ENCODE results near the gene KDM3A.

KDM3A gene

DNA sequence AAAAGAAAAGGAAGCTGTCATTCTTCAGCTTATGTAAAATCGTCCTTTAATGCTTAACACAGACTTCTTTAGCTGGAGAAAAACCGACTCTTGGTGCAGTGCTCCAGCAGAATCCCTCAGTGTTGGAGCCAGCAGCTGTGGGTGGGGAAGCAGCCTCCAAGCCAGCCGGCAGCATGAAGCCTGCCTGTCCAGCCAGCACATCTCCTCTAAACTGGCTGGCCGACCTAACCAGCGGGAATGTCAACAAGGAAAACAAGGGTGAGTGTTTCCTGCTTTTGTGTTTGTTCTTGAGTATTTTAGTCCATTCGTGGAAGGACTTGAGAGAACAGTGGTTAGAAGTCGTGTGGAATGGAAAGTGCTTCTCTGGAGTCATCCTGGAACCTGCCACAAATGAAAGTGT lies 38.9 kb downstream of the KDM3A start:
- H3K36me3 ChIP-seq: peaks cover 100% of the 10 kb centered on the region in 11 experiments

DNA sequence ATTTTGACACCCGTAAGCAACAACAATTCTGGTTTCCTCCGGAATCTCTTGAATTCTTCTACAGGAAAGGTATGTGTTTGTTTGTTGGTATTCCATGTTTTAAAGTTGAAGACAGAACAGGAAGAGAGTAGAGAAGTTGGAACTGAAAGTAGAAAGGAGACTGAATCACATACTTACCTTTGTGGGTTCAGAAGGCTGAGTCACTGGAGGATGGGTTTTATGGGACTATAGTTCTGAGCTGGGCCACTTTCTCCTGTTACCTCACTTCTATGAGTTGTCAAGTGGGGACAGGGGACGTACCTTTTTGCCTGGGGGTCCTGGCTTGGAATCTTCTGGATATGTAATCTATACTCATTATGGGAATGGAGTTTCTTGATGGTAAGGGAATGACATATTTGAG lies 40.9 kb downstream of the KDM3A start:
- Histone ChIP-seq H3K9ac (no peak overlapping the region), H3K4me2 (no peak overlapping the region), H3K4me3 (no peak overlapping the region), H3K27me3 (no peaks in the 10 kb centered on the region), H3K9me3 (replicated peaks in 1 of 11) (no peaks in the 10 kb centered on the region), H3K36me3 (peaks cover 100% of the 10 kb centered on the region in 11 experiments), H3K4me1 (no peaks in the 10 kb centered on the region), H3K27ac (no peak overlapping the region), H4K20me1 (peaks cover 0 to 74% (median 0%) of the 10 kb centered on the region in 11 experiments; a peak in 5 of 22 replicates)
- TF ChIP-seq Cebpa-rat (IDR thresholded peaks at IDR 0.05): no peak

More for the DNA sequence above, 38.9 kb downstream of the KDM3A start:
- no peaks in the 10 kb centered on the region for H3K27me3 ChIP-seq
- H3K9ac ChIP-seq: no peak overlapping the region
- no peak overlapping the region for H3K27ac ChIP-seq
- TF ChIP-seq Cebpa-rat (IDR thresholded peaks at IDR 0.05): no peak
- H4K20me1 ChIP-seq: peaks cover 0 to 80% (median 0%) of the 10 kb centered on the region in 11 experiments; a peak in 5 of 22 replicates
- no peaks in the 10 kb centered on the region for H3K9me3 ChIP-seq (replicated peaks in 1 of 11)
- H3K4me2 ChIP-seq: no peak overlapping the region
- H3K4me3 ChIP-seq: no peak overlapping the region
- no peaks in the 10 kb centered on the region for H3K4me1 ChIP-seq

DNA sequence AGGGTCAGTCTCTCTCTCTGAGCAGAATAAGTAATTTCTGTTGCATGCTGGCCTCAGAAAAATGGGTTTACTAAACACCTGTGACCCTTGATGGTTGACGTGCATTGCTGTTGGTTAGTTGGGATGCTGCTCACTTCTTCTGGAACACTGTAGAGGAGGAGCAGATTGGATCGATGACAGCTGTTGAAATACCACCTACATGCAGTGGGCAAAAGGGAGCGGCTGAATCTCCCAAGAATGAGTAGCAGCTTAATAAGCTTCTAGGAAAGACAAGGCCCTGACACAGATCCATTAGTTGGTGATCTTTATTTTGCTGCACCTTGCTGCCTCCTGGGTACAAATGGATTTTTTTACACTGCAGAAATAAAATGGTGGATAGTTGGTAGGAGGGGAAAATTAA lies 43.2 kb downstream of the KDM3A start:
- peaks cover 100% of the 10 kb centered on the region in 11 experiments for H3K36me3 ChIP-seq
- H3K4me2 ChIP-seq: no peak overlapping the region

DNA sequence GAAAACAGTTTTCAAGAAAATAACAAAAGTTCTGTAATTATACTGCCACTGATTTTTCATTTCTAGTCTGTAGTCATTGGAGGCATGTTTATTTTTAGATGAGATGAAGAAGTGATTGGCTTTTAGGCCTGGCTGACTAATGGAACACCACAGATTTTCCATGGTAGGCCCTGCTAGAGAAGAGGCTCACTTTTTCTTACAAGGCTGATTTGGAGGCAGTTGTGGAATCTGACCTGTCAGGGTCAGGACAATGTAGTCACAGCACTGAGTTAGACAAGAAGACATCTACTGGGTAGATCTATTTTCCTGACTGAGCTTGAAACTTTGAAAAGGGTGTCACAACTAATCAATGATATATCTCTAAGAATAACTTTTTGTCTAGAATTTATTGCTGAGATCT lies 43.9 kb downstream of the KDM3A start:
- no peaks in the 10 kb centered on the region for H3K4me1 ChIP-seq
- H3K36me3 ChIP-seq: peaks cover 100% of the 10 kb centered on the region in 11 experiments
- H3K9me3 ChIP-seq (replicated peaks in 1 of 11): no peaks in the 10 kb centered on the region
- no peaks in the 10 kb centered on the region for H3K27me3 ChIP-seq
- peaks cover 0 to 71% (median 0%) of the 10 kb centered on the region in 11 experiments; a peak in 5 of 22 replicates for H4K20me1 ChIP-seq
- TF ChIP-seq Cebpa-rat (IDR thresholded peaks at IDR 0.05): no peak
- no peak overlapping the region for H3K27ac ChIP-seq
- no peak overlapping the region for H3K9ac ChIP-seq
- H3K4me3 ChIP-seq: no peak overlapping the region
- H3K4me2 ChIP-seq: no peak overlapping the region

More for the DNA sequence above, 43.2 kb downstream of the KDM3A start:
- Histone ChIP-seq H3K27ac (no peak overlapping the region), H4K20me1 (peaks cover 0 to 75% (median 0%) of the 10 kb centered on the region in 11 experiments; a peak in 5 of 22 replicates), H3K9me3 (replicated peaks in 1 of 11) (no peaks in the 10 kb centered on the region), H3K9ac (no peak overlapping the region), H3K4me1 (no peaks in the 10 kb centered on the region), H3K4me3 (no peak overlapping the region), H3K27me3 (no peaks in the 10 kb centered on the region)
- no peak for TF ChIP-seq Cebpa-rat (IDR thresholded peaks at IDR 0.05)

GRCh38 chr2:86485802-86486201 lies 44.6 kb downstream of the KDM3A start:
- peaks cover 100% of the 10 kb centered on the region in 11 experiments for H3K36me3 ChIP-seq
- H3K27me3 ChIP-seq: no peaks in the 10 kb centered on the region
- no peak overlapping the region for H3K27ac ChIP-seq
- TF ChIP-seq Cebpa-rat (IDR thresholded peaks at IDR 0.05): no peak
- no peaks in the 10 kb centered on the region for H3K9me3 ChIP-seq (replicated peaks in 1 of 11)
- peaks cover 0 to 68% (median 0%) of the 10 kb centered on the region in 11 experiments; a peak in 5 of 22 replicates for H4K20me1 ChIP-seq
- no peak overlapping the region for H3K4me3 ChIP-seq
- no peak overlapping the region for H3K4me2 ChIP-seq
- no peak overlapping the region for H3K9ac ChIP-seq
- no peaks in the 10 kb centered on the region for H3K4me1 ChIP-seq

- Histone ChIP-seq H3K4me3 (no peak overlapping the region), H3K9ac (no peak overlapping the region), H3K4me2 (no peak overlapping the region), H3K27ac (no peak overlapping the region), H3K4me1 (no peaks in the 10 kb centered on the region), H3K27me3 (no peaks in the 10 kb centered on the region), H3K36me3 (peaks cover 100% of the 10 kb centered on the region in 11 experiments), H3K9me3 (replicated peaks in 1 of 11) (no peaks in the 10 kb centered on the region), H4K20me1 (peaks cover 0 to 76% (median 0%) of the 10 kb centered on the region in 11 experiments; a peak in 5 of 22 replicates)
- TF ChIP-seq Cebpa-rat (IDR thresholded peaks at IDR 0.05): no peak
These were observed 45.9 kb downstream of the KDM3A start for GRCh38 chr2:86487062-86487461.

GRCh38 chr2:86488561-86489250 lies 47.5 kb downstream of the KDM3A start:
- no peak for TF ChIP-seq Cebpa-rat (IDR thresholded peaks at IDR 0.05)
- Histone ChIP-seq H4K20me1 (peaks cover 0 to 79% (median 0%) of the 10 kb centered on the region in 11 experiments; a peak in 5 of 22 replicates), H3K4me2 (no peak overlapping the region), H3K4me1 (no peaks in the 10 kb centered on the region), H3K9me3 (replicated peaks in 1 of 11) (no peaks in the 10 kb centered on the region), H3K27me3 (no peaks in the 10 kb centered on the region), H3K36me3 (peaks cover 100% of the 10 kb centered on the region in 11 experiments), H3K27ac (no peak overlapping the region), H3K4me3 (no peak overlapping the region), H3K9ac (no peak overlapping the region)

- Histone ChIP-seq H3K27ac (no peak overlapping the region), H3K36me3 (peaks cover 98 to 100% (median 100%) of the 10 kb centered on the region in 11 experiments), H3K9ac (no peak overlapping the region), H3K4me1 (no peaks in the 10 kb centered on the region), H3K9me3 (replicated peaks in 1 of 11) (no peaks in the 10 kb centered on the region), H4K20me1 (peaks cover 0 to 81% (median 0%) of the 10 kb centered on the region in 11 experiments; a peak in 5 of 22 replicates), H3K4me3 (no peak overlapping the region), H3K4me2 (no peak overlapping the region), H3K27me3 (no peaks in the 10 kb centered on the region)
- TF ChIP-seq Cebpa-rat (IDR thresholded peaks at IDR 0.05): no peak
These were observed 48.4 kb downstream of the KDM3A start for GRCh38 chr2:86489542-86489941.

DNA sequence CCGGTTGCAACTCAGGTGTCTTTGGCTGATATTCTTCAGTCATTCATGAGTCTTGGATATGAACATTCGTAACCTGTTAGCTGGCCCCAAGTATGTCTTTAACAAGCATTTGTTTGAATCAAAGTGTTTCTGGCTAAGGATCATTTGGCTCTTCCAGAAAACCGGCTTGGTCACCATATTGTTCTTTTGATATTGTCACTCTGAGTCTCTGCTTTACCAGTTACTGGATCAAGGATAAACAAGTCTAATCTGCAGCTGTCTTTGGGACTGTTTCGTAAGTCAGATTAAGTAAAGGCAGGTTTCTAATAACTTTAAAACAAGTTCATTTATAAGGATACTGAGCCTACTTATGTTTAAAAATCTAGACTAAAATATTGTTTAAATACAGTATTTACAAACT lies 49.1 kb downstream of the KDM3A start:
- no peak for TF ChIP-seq Cebpa-rat (IDR thresholded peaks at IDR 0.05)
- peaks cover 96 to 100% (median 100%) of the 10 kb centered on the region in 11 experiments for H3K36me3 ChIP-seq

More for the DNA sequence above, 49.1 kb downstream of the KDM3A start:
- H3K9me3 ChIP-seq (replicated peaks in 1 of 11): 0 out of 22 replicates have a peak, but pooled peaks cover 0 to 5% (median 0%) of the 10 kb centered on the region in 11 experiments
- H3K9ac ChIP-seq: no peak overlapping the region
- no peak overlapping the region for H3K4me2 ChIP-seq
- no peaks in the 10 kb centered on the region for H3K27me3 ChIP-seq
- H3K4me3 ChIP-seq: no peak overlapping the region
- peaks cover 0 to 83% (median 0%) of the 10 kb centered on the region in 11 experiments; a peak in 5 of 22 replicates for H4K20me1 ChIP-seq
- H3K4me1 ChIP-seq: no peaks in the 10 kb centered on the region
- no peak overlapping the region for H3K27ac ChIP-seq
